CD4-positive, alpha-beta memory T cell (primary cell): ENCODE results near the gene AP3D1. TPM values are rescaled to one million over a fixed set of nuclear protein-coding genes. Genes with fewer than 3 reads are reported as not detected.
"Not testable (repeated sequence)": the region's sequence is repeated elsewhere in the genome, so short reads cannot be mapped to it uniquely, and the experiment has no call there.

Source experiments
- CTCF ChIA-PET: fragments of 350-600 bp; sonication (Branson Sonifier 250); formaldehyde crosslinking; loops from one replicate; lab custom pipeline; 2021; ENCODE audit warnings: inconsistent platforms; ENCODE audit not compliant: partially characterized antibody; lab: Charles Lee
- POLR2A ChIA-PET: fragments of 350-600 bp; sonication (Branson Sonifier 250); formaldehyde crosslinking; loops from one replicate; lab custom pipeline; 2021; ENCODE audit not compliant: partially characterized antibody; lab: Charles Lee
- DNase-seq, 5 donors: peaks; one replicate each; pipeline versions ENCODE4 v3.0.0 to v3.0.0-alpha.2; 2020 to 2022; ENCODE audit warnings: mixed read lengths in 1 of 5
- H3K27ac ChIP-seq: one replicate; pipeline ENCODE4 v1.7.0; 2013; ENCODE audit warnings: low read depth, low read length
- H3K27me3 ChIP-seq: 2 replicates; pipeline ENCODE4 v1.7.0; 2013; ENCODE audit warnings: mild to moderate bottlenecking, low read length, moderate library complexity; ENCODE audit not compliant: insufficient read depth
- H3K36me3 ChIP-seq: 2 replicates; pipeline ENCODE4 v1.7.0; 2013; ENCODE audit warnings: mild to moderate bottlenecking, low read length, moderate library complexity; ENCODE audit not compliant: insufficient read depth
- H3K4me1 ChIP-seq: 2 replicates; pipeline ENCODE4 v1.7.0; 2013; ENCODE audit warnings: mild to moderate bottlenecking, low read length, moderate library complexity; ENCODE audit not compliant: insufficient read depth
- H3K4me3 ChIP-seq, 2 donors: one replicate each; pipeline ENCODE4 v1.7.0; 2013; ENCODE audit warnings: low read length in 2 of 2, mild to moderate bottlenecking in 1 of 2
- H3K9me3 ChIP-seq, 2 donors: one replicate each; pipeline ENCODE4 v1.7.0; 2013; ENCODE audit warnings: low read length in 2 of 2, control low read depth in 1 of 2; ENCODE audit not compliant: control insufficient read depth in 1 of 2
- H3K27ac Mint-ChIP-seq, 7 donors: one replicate each; pipeline ENCODE4 v1.8.0; 2020 to 2021; ENCODE audit warnings: mixed read lengths in 7 of 7, mild to moderate bottlenecking in 6 of 7, inconsistent platforms in 3 of 7, moderate library complexity in 3 of 7
- H3K27me3 Mint-ChIP-seq, 2 donors: one replicate each; pipeline ENCODE4 v1.8.0; 2020 to 2021; ENCODE audit warnings: mixed read lengths in 2 of 2
- H3K36me3 Mint-ChIP-seq, 2 donors: one replicate each; pipeline ENCODE4 v1.8.0; 2020 to 2021; ENCODE audit warnings: mixed read lengths in 2 of 2, inconsistent platforms in 1 of 2, mild to moderate bottlenecking in 1 of 2
- H3K4me1 Mint-ChIP-seq, 4 donors: one replicate each; pipeline ENCODE4 v1.8.0; 2020 to 2021; ENCODE audit warnings: mixed read lengths in 4 of 4, mild to moderate bottlenecking in 1 of 4
- H3K4me3 Mint-ChIP-seq, 8 donors: one replicate each; pipeline ENCODE4 v1.8.0; 2020 to 2021; ENCODE audit warnings: mixed read lengths in 8 of 8, mild to moderate bottlenecking in 7 of 8, moderate library complexity in 6 of 8, inconsistent platforms in 3 of 8
- H3K9me3 Mint-ChIP-seq, 8 donors: one replicate each; pipeline ENCODE4 v1.8.0; 2020 to 2021; ENCODE audit warnings: mixed read lengths in 8 of 8, mild to moderate bottlenecking in 5 of 8, inconsistent platforms in 3 of 8, moderate library complexity in 1 of 8
- intact Hi-C: fragments of 100-400 bp; cut with micrococcal nuclease; formaldehyde crosslinking; loops from one replicate; pipeline ENCODE4 v1.15.1; 2023
- polyA plus RNA-seq, 2 donors: library from polyadenylated mRNA; unstranded; fragments of 300-500 nt; fragmentation: Illumina TruSeq; gene quantifications; one replicate each; pipeline ENCODE4 v1.2.3, GENCODE V29; 2021
- total RNA-seq, 2 experiments: library from RNA; stranded (reverse); gene quantifications; one replicate each; pipeline ENCODE4 v1.2.3, GENCODE V29; 2021

AP3D1 gene
- total RNA-seq (10 to 100 TPM; 80.6 to 87.2 TPM), polyA plus RNA-seq (10 to 100 TPM in 1 of 2 donors, 1 to 10 TPM in 1; 6.7 to 58.9 TPM)

DNA sequence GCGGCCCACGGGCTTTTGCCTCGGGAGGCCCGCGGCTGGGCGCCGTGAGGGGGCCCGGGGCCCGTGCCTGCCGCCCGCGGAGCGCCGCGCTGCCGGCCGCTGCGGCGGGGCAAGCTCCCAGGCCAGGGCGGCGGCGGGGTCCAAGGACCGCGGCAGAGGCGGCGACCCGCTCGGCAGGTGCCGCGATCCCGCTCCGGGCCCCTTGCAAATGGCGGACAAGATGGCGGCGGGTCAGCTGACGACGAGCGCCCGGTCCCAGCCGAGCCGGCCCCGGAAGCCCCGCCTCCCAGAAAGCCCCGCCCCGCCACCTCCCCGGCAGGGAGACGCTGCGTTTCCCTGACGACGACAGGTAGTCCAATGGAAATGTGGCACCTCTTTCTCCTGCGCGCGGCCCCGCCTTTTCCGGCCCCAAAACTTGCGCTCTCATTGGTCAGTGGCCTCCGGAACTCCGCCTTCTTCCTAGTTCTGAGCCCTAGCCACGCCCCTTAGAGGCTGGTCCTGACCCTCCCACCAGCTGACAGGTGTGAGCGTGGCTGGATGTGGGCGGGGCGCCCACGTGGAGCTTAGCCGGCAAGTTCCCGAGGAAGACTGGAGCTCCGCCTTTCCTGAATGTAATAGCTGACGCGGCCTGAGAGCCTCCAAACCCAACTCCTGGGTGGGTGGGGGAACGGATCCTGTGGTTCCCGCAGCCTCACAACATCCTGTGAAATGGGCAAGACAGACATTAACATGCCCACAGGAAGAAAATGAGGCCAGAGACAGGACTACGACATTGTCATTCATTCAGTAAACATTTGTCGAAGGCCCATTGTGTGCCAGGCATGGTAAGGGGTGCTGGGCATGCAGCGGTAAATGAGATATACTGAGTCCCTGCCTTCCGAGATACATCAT is at the start of gene AP3D1:
TSS of gene AP3D1 (minus strand) at position 228 of the 891 bp plus-strand sequence. CDS start 232 bp downstream, outside the sequence.
- H3K4me3 ChIP-seq = peak within 1 kb of the TSS; percentile 42 to 83
- ChIA-PET POLR2A (interaction anchor here (0.6 to 2.8 kb wide), 13 partner anchors 12 to 325 kb away, joined by 3 to 14 read pairs (median 5); partner anchors contain the start of genes GADD45B, MKNK2, PLEKHJ1 and SF3A2), CTCF (interaction anchor here (0.5 to 2.0 kb wide), 9 partner anchors 10 to 239 kb away, joined by 3 to 7 read pairs (median 4); partner anchors contain the start of gene PLEKHJ1)
- no peaks in the 10 kb centered on the region for H3K27me3 ChIP-seq
- peak within 1 kb of the TSS; percentile 94 for H3K27ac ChIP-seq
- no peaks in the 10 kb centered on the region for H3K36me3 ChIP-seq
- Mint-ChIP-seq H3K4me3 (peak within 1 kb of the TSS; percentile 76 to 89 (median 84)), H3K36me3 (peaks cover 0 to 15% of the 10 kb centered on the region in 2 donors), H3K27ac (peak within 1 kb of the TSS; percentile 89 to 98 (median 95)), H3K9me3 (no peaks in the 10 kb centered on the region), H3K4me1 (peaks cover 23 to 43% (median 35%) of the 10 kb centered on the region in 4 donors), H3K27me3 (no peaks in the 10 kb centered on the region)
- intact Hi-C loops = loop anchor here (1.0 to 5.0 kb wide), 7 partner anchors 12 to 326 kb away; partner anchors contain the start of genes CSNK1G2, DOT1L, GADD45B and IZUMO4
- DNase-seq = peak; percentile 100
- peaks cover 42% of the 10 kb centered on the region for H3K4me1 ChIP-seq
- H3K9me3 ChIP-seq = no peaks in the 10 kb centered on the region

DNA sequence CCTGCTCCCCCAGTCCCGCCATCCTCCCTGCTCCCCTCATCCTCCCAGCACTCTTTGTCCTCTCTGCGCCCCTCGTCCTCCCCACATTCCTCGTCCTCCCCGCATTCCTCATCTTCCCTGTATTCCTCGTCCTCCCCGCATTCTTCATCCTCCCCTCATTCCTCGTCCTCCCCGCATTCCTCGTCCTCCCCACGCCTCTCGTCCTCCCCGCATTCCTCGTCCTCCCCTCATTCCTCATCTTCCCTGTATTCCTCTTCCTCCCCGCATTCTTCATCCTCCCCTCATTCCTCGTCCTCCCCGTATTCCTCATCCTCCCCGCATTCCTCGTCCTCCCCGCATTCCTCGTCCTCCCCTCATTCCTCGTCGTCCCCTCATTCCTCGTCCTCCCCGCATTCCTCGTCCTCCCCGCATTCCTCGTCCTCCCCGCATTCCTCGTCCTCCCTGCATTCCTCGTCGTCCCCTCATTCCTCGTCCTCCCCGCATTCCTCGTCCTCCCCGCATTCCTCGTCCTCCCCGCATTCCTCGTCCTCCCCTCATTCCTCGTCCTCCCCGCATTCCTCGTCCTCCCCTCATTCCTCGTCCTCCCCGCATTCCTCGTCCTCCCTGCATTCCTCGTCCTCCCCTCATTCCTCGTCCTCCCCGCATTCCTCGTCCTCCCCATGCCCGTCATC is 49.4 kb upstream of the AP3D1 start:
- H3K4me3 Mint-ChIP-seq, H3K9me3 ChIP-seq, H3K27ac ChIP-seq, POLR2A ChIA-PET, CTCF ChIA-PET, H3K36me3 ChIP-seq, DNase-seq, H3K4me1 ChIP-seq, H3K27me3 ChIP-seq, H3K9me3 Mint-ChIP-seq, intact Hi-C loops, H3K27me3 Mint-ChIP-seq, H3K4me1 Mint-ChIP-seq, H3K27ac Mint-ChIP-seq, H3K4me3 ChIP-seq: not testable (repeated sequence)
- H3K36me3 Mint-ChIP-seq = peaks cover 12 to 21% of the 10 kb centered on the region in 2 donors

GRCh38 chr19:2199861-2200623 is 48.7 kb upstream of the AP3D1 start:
- no peaks in the 10 kb centered on the region for H3K27me3 Mint-ChIP-seq
- peaks cover 6% of the 10 kb centered on the region for H3K36me3 ChIP-seq
- DNase-seq = no peak
- H3K4me1 ChIP-seq = no peaks in the 10 kb centered on the region
- no peaks in the 10 kb centered on the region for H3K9me3 Mint-ChIP-seq
- H3K27me3 ChIP-seq = no peaks in the 10 kb centered on the region
- H3K36me3 Mint-ChIP-seq = peaks cover 12 to 17% of the 10 kb centered on the region in 2 donors
- no peak overlapping the region for H3K4me3 Mint-ChIP-seq
- peaks cover 0 to 7% (median 2%) of the 10 kb centered on the region in 4 donors for H3K4me1 Mint-ChIP-seq
- ChIA-PET CTCF (no interaction called here), POLR2A (no interaction called here)
- intact Hi-C loops = no loop called here
- H3K27ac Mint-ChIP-seq = no peak overlapping the region
- no peaks in the 10 kb centered on the region for H3K9me3 ChIP-seq
- H3K27ac ChIP-seq = no peak overlapping the region
- H3K4me3 ChIP-seq = no peak overlapping the region

GRCh38 chr19:2199215-2199614 is 47.8 kb upstream of the AP3D1 start:
- Mint-ChIP-seq H3K36me3 (peaks cover 11 to 18% of the 10 kb centered on the region in 2 donors), H3K9me3 (no peaks in the 10 kb centered on the region), H3K27me3 (no peaks in the 10 kb centered on the region), H3K27ac (peak overlapping the region in 1 of 7 donors; percentile 30), H3K4me3 (no peak overlapping the region), H3K4me1 (peaks cover 0 to 7% (median 2%) of the 10 kb centered on the region in 4 donors)
- no peak for DNase-seq
- H3K4me3 ChIP-seq = no peak overlapping the region
- peaks cover 6% of the 10 kb centered on the region for H3K36me3 ChIP-seq
- no peaks in the 10 kb centered on the region for H3K9me3 ChIP-seq
- intact Hi-C loops = no loop called here
- H3K4me1 ChIP-seq = no peaks in the 10 kb centered on the region
- POLR2A ChIA-PET = no interaction called here
- no peaks in the 10 kb centered on the region for H3K27me3 ChIP-seq
- no peak overlapping the region for H3K27ac ChIP-seq
- CTCF ChIA-PET = no interaction called here

DNA sequence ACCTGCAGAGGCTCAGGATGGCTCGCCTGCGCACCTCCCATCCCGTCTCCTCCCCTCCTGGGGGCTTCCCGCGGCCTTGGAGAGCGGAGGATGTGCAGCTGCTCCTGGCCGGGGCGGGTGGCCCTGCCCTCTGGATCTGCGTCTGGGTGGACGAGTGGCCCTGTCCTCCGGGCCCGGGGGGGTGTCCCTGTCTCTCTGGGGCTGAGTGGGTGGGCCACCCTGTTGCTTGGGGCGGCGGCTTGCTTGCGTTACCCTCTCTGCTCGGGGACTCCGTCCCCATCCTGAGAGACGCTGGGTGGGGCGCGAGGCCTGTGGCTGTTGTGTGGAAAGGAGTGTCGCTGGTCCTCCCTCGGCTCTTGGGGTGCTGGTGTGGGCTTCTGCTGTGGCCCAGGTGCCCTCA is 47.0 kb upstream of the AP3D1 start:
- H3K9me3 Mint-ChIP-seq = no peaks in the 10 kb centered on the region
- Histone ChIP-seq H3K4me3 (no peak overlapping the region), H3K27ac (no peak overlapping the region), H3K36me3 (peaks cover 3% of the 10 kb centered on the region), H3K9me3 (no peaks in the 10 kb centered on the region), H3K4me1 (no peaks in the 10 kb centered on the region), H3K27me3 (no peaks in the 10 kb centered on the region)
- no peaks in the 10 kb centered on the region for H3K27me3 Mint-ChIP-seq
- H3K27ac Mint-ChIP-seq = peak overlapping the region in 1 of 7 donors; percentile 41
- ChIA-PET CTCF (no interaction called here), POLR2A (no interaction called here)
- no peak for DNase-seq
- H3K4me1 Mint-ChIP-seq = peaks cover 0 to 12% (median 0%) of the 10 kb centered on the region in 4 donors
- H3K36me3 Mint-ChIP-seq = peaks cover 12 to 20% of the 10 kb centered on the region in 2 donors
- intact Hi-C loops = no loop called here
- H3K4me3 Mint-ChIP-seq = no peak overlapping the region

GRCh38 chr19:2197270-2197669 is 45.9 kb upstream of the AP3D1 start:
- peaks cover 14 to 25% of the 10 kb centered on the region in 2 donors for H3K36me3 Mint-ChIP-seq
- Histone ChIP-seq H3K27me3 (no peaks in the 10 kb centered on the region), H3K4me3 (no peak overlapping the region), H3K36me3 (peaks cover 3% of the 10 kb centered on the region), H3K4me1 (no peaks in the 10 kb centered on the region), H3K9me3 (no peaks in the 10 kb centered on the region), H3K27ac (no peak overlapping the region)
- H3K9me3 Mint-ChIP-seq = no peaks in the 10 kb centered on the region
- intact Hi-C loops = no loop called here
- no peak overlapping the region for H3K4me3 Mint-ChIP-seq
- CTCF ChIA-PET = no interaction called here
- no peak for DNase-seq
- POLR2A ChIA-PET = no interaction called here
- peaks cover 0 to 12% (median 0%) of the 10 kb centered on the region in 4 donors for H3K4me1 Mint-ChIP-seq
- H3K27me3 Mint-ChIP-seq = no peaks in the 10 kb centered on the region
- H3K27ac Mint-ChIP-seq = peak overlapping the region in 3 of 7 donors; percentile 19 to 64 (median 41)
